Measurements from ENCODE around the gene ING3.

The ING3 gene

DNA sequence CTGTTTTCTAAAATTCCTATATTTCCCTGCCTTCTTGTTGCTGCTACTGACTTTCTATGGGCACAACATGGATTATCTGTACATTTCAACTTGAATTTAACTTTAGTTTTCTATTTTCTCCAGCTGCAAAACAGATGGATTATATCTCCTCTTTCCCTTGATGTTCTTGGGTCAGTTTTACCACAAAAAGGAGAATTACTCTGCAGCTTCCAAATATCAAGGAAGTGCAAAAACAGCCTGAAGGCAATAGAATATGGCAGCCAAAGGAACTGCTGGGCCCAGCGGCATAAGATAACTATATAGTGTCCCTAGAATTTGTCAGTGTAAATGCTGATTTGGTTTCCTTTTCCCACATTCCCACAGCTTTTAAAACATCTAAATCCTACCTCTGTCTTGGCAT lies 67.0 kb downstream of the ING3 start:
- H3K36me3 ChIP-seq (ENCODE audit: control insufficient read depth in 2 of 2, insufficient read depth in 1 of 2, low read length in 2 of 2), result no peaks in the 10 kb centered on the region
- no peak overlapping the region for H3K27ac ChIP-seq (ENCODE audit: extremely low read depth, low read depth, low read length)
- H3K9me3 ChIP-seq (ENCODE audit: control insufficient read depth, insufficient read depth, low read depth, low read length), result no peaks in the 10 kb centered on the region
- TF ChIP-seq, protein P1, sequence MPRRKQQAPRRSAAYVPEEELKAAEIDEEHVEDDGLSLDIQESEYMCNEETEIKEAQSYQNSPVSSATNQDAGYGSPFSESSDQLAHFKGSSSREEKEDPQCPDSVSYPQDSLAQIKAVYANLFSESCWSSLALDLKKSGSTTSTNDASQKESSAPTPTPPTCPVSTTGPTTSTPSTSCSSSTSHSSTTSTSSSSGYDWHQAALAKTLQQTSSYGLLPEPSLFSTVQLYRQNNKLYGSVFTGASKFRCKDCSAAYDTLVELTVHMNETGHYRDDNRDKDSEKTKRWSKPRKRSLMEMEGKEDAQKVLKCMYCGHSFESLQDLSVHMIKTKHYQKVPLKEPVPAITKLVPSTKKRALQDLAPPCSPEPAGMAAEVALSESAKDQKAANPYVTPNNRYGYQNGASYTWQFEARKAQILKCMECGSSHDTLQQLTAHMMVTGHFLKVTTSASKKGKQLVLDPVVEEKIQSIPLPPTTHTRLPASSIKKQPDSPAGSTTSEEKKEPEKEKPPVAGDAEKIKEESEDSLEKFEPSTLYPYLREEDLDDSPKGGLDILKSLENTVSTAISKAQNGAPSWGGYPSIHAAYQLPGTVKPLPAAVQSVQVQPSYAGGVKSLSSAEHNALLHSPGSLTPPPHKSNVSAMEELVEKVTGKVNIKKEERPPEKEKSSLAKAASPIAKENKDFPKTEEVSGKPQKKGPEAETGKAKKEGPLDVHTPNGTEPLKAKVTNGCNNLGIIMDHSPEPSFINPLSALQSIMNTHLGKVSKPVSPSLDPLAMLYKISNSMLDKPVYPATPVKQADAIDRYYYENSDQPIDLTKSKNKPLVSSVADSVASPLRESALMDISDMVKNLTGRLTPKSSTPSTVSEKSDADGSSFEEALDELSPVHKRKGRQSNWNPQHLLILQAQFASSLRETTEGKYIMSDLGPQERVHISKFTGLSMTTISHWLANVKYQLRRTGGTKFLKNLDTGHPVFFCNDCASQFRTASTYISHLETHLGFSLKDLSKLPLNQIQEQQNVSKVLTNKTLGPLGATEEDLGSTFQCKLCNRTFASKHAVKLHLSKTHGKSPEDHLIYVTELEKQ (tag by site-specific recombination; IDR thresholded peaks at IDR 0.05; ENCODE audit: borderline replicate concordance), result no peak
- TF ChIP-seq ZNF324 (tag by site-specific recombination; IDR thresholded peaks at IDR 0.05), result no peak
- TF ChIP-seq, protein P2, sequence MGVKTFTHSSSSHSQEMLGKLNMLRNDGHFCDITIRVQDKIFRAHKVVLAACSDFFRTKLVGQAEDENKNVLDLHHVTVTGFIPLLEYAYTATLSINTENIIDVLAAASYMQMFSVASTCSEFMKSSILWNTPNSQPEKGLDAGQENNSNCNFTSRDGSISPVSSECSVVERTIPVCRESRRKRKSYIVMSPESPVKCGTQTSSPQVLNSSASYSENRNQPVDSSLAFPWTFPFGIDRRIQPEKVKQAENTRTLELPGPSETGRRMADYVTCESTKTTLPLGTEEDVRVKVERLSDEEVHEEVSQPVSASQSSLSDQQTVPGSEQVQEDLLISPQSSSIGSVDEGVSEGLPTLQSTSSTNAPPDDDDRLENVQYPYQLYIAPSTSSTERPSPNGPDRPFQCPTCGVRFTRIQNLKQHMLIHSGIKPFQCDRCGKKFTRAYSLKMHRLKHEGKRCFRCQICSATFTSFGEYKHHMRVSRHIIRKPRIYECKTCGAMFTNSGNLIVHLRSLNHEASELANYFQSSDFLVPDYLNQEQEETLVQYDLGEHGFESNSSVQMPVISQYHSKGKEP (tag by site-specific recombination; IDR thresholded peaks at IDR 0.05), result no peak
- no peak for TF ChIP-seq ZNF610 (tag by site-specific recombination; IDR thresholded peaks at IDR 0.05; ENCODE audit: borderline replicate concordance)
- no peak for TF ChIP-seq ZNF133 (tag by site-specific recombination; IDR thresholded peaks at IDR 0.05)
- TF ChIP-seq ZNF792 (tag by site-specific recombination; IDR thresholded peaks at IDR 0.05), result no peak
- TF ChIP-seq, protein P3, sequence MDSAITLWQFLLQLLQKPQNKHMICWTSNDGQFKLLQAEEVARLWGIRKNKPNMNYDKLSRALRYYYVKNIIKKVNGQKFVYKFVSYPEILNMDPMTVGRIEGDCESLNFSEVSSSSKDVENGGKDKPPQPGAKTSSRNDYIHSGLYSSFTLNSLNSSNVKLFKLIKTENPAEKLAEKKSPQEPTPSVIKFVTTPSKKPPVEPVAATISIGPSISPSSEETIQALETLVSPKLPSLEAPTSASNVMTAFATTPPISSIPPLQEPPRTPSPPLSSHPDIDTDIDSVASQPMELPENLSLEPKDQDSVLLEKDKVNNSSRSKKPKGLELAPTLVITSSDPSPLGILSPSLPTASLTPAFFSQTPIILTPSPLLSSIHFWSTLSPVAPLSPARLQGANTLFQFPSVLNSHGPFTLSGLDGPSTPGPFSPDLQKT (IDR thresholded peaks at IDR 0.05; ENCODE audit: borderline replicate concordance, low read depth, low read length), result no peak
- no peak for TF ChIP-seq ZNF777 (tag by site-specific recombination; IDR thresholded peaks at IDR 0.05; ENCODE audit: borderline replicate concordance)
- peaks cover 18% of the 10 kb centered on the region for H3K4me1 ChIP-seq (ENCODE audit: control insufficient read depth, insufficient read depth, low read length)
- ChIA-PET POLR2A (no interaction called here), CTCF (interaction anchor here (0.6 to 2.3 kb wide), 2 partner anchors 19 to 30 kb away, joined by 3 to 10 read pairs; partner anchors contain the start of gene CPED1)
- no peak overlapping the region for H3K4me3 ChIP-seq (ENCODE audit: low read depth, low read length)

DNA sequence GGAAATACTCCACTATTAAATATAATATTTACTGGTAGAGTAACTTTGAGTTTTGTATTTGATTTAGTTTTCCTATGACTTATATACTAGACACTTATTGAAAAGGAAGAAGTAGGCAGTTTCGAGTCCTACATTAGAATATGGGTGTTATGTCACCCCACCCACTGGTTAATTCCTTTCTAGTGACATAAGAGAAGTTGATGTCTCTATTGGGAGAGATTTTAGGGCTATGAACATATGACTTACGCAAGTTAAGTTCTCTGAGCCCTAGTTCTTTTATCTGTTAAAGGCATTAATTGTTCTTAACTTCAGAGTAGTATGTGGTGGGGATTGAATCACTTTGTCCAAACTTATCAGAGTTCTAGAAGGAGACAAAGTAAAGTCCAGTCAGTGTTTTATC lies 68.4 kb downstream of the ING3 start:
- H3K36me3 ChIP-seq (ENCODE audit: control insufficient read depth in 2 of 2, insufficient read depth in 1 of 2, low read length in 2 of 2), result no peaks in the 10 kb centered on the region
- H3K9me3 ChIP-seq (ENCODE audit: control insufficient read depth, insufficient read depth, low read depth, low read length), result no peaks in the 10 kb centered on the region
- POLR2A ChIA-PET, result no interaction called here
- peaks cover 20% of the 10 kb centered on the region for H3K4me1 ChIP-seq (ENCODE audit: control insufficient read depth, insufficient read depth, low read length)
- no peak overlapping the region for H3K4me3 ChIP-seq (ENCODE audit: low read depth, low read length)
- no peak overlapping the region for H3K27ac ChIP-seq (ENCODE audit: extremely low read depth, low read depth, low read length)
- CTCF ChIA-PET, result no interaction called here
- no peak for TF ChIP-seq ZNF654 (tag by site-specific recombination; IDR thresholded peaks at IDR 0.05; ENCODE audit: low read depth)
- TF ChIP-seq, protein P4, sequence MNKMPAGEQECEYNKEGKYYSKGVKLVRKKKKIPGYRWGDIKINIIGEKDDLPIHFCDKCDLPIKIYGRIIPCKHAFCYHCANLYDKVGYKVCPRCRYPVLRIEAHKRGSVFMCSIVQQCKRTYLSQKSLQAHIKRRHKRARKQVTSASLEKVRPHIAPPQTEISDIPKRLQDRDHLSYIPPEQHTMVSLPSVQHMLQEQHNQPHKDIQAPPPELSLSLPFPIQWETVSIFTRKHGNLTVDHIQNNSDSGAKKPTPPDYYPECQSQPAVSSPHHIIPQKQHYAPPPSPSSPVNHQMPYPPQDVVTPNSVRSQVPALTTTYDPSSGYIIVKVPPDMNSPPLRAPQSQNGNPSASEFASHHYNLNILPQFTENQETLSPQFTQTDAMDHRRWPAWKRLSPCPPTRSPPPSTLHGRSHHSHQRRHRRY (tag by site-specific recombination; IDR thresholded peaks at IDR 0.05), result no peak
- TF ChIP-seq, protein P5, sequence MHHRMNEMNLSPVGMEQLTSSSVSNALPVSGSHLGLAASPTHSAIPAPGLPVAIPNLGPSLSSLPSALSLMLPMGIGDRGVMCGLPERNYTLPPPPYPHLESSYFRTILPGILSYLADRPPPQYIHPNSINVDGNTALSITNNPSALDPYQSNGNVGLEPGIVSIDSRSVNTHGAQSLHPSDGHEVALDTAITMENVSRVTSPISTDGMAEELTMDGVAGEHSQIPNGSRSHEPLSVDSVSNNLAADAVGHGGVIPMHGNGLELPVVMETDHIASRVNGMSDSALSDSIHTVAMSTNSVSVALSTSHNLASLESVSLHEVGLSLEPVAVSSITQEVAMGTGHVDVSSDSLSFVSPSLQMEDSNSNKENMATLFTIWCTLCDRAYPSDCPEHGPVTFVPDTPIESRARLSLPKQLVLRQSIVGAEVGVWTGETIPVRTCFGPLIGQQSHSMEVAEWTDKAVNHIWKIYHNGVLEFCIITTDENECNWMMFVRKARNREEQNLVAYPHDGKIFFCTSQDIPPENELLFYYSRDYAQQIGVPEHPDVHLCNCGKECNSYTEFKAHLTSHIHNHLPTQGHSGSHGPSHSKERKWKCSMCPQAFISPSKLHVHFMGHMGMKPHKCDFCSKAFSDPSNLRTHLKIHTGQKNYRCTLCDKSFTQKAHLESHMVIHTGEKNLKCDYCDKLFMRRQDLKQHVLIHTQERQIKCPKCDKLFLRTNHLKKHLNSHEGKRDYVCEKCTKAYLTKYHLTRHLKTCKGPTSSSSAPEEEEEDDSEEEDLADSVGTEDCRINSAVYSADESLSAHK (tag by site-specific recombination; IDR thresholded peaks at IDR 0.05), result peak; percentile 94
- TF ChIP-seq ZNF596 (tag by site-specific recombination; IDR thresholded peaks at IDR 0.05), result no peak
- TF ChIP-seq, protein P6, sequence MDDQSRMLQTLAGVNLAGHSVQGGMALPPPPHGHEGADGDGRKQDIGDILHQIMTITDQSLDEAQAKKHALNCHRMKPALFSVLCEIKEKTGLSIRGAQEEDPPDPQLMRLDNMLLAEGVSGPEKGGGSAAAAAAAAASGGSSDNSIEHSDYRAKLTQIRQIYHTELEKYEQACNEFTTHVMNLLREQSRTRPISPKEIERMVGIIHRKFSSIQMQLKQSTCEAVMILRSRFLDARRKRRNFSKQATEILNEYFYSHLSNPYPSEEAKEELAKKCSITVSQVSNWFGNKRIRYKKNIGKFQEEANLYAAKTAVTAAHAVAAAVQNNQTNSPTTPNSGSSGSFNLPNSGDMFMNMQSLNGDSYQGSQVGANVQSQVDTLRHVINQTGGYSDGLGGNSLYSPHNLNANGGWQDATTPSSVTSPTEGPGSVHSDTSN (CRISPR knock-in tag; IDR thresholded peaks at IDR 0.05), result no peak
- peak; percentile 38; the same call in 1 of the 2 replicates for TF ChIP-seq ZFHX2 (tag by site-specific recombination; conservative IDR thresholded peaks at IDR 0.05)
- TF ChIP-seq KLF8 (tag by site-specific recombination; IDR thresholded peaks at IDR 0.05), result no peak
- no peak for TF ChIP-seq ZNF140 (tag by site-specific recombination; IDR thresholded peaks at IDR 0.05)
- TF ChIP-seq, protein P7, sequence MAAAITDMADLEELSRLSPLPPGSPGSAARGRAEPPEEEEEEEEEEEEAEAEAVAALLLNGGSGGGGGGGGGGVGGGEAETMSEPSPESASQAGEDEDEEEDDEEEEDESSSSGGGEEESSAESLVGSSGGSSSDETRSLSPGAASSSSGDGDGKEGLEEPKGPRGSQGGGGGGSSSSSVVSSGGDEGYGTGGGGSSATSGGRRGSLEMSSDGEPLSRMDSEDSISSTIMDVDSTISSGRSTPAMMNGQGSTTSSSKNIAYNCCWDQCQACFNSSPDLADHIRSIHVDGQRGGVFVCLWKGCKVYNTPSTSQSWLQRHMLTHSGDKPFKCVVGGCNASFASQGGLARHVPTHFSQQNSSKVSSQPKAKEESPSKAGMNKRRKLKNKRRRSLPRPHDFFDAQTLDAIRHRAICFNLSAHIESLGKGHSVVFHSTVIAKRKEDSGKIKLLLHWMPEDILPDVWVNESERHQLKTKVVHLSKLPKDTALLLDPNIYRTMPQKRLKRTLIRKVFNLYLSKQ (tag by site-specific recombination; IDR thresholded peaks at IDR 0.05; ENCODE audit: borderline replicate concordance), result no peak
- TF ChIP-seq ZEB2 (tag by site-specific recombination; IDR thresholded peaks at IDR 0.05), result no peak
- TF ChIP-seq GLI2 (tag by site-specific recombination; IDR thresholded peaks at IDR 0.05; ENCODE audit: borderline replicate concordance, low read depth), result no peak
- no peak for TF ChIP-seq BCL11A (tag by site-specific recombination; IDR thresholded peaks at IDR 0.05; ENCODE audit: low read depth)
- TF ChIP-seq SCRT1 (tag by site-specific recombination; IDR thresholded peaks at IDR 0.05; ENCODE audit: borderline replicate concordance), result no peak
- no peak for TF ChIP-seq PRDM1 (tag by site-specific recombination; IDR thresholded peaks at IDR 0.05)
